Measurements from ENCODE around the gene SLK. TPM values are rescaled to one million over a fixed set of nuclear protein-coding genes. Genes with fewer than 3 reads are reported as not detected.
A peak's percentile ranks its signal among the peaks of the same experiment; 100 is the strongest.

SLK gene
- total and polyA plus RNA-seq, 10 of the 15 experiments (the other 5 are each of a cell fraction or from before 2014, with no cell fraction given) = 2.5 to 24.2 (median 11.1) TPM

GRCh38 chr10:103926722-103927319 is 40.1 kb upstream of the SLK start:
- ChIA-PET RAD21 (ENCODE audit: unreplicated experiment) (no interaction called here), SMC1A (ENCODE audit: uncharacterized antibody, unreplicated experiment) (interaction anchor here (1.0 to 2.7 kb wide), 3 partner anchors 8 to 39 kb away, joined by 3 to 7 read pairs (median 3); no protein-coding TSS in a partner anchor), CTCF (interaction anchor here (0.6 kb wide), 2 partner anchors 359 to 561 kb away, joined by 3 read pairs; no protein-coding TSS in a partner anchor), POLR2A (interaction anchor here (1.0 to 2.1 kb wide), 2 partner anchors 13 to 182 kb away, joined by 3 to 6 read pairs; no protein-coding TSS in a partner anchor)
- Histone ChIP-seq H4K20me1 (ENCODE audit: control insufficient read depth, insufficient read depth) (no peaks in the 10 kb centered on the region), H3K4me3 (no peak overlapping the region), H3K4me1 (ENCODE audit: control insufficient read depth, insufficient read depth, low read length) (peaks cover 2% of the 10 kb centered on the region; the same call in 1 of the 2 replicates), H2AFZ (ENCODE audit: control insufficient read depth, low read depth, low read length) (no peak overlapping the region), H3K9me3 (replicated peaks; ENCODE audit: control insufficient read depth, insufficient read depth, low read length) (no peaks in the 10 kb centered on the region), H3K27ac (ENCODE audit: control insufficient read depth, insufficient read depth) (no peak overlapping the region), H3K4me2 (ENCODE audit: control insufficient read depth, insufficient read depth) (no peak overlapping the region), H3K27me3 (replicated peaks in 1 of 2; ENCODE audit: control insufficient read depth in 2 of 2, insufficient read depth in 2 of 2, low read length in 1 of 2) (no peaks in the 10 kb centered on the region), H3K36me3 (ENCODE audit: control insufficient read depth in 2 of 2, insufficient read depth in 2 of 2, low read length in 1 of 2) (no peaks in the 10 kb centered on the region), H3K79me2 (ENCODE audit: control insufficient read depth, insufficient read depth, low read length) (no peaks in the 10 kb centered on the region), H3K9ac (ENCODE audit: control insufficient read depth, insufficient read depth, low read length) (no peak overlapping the region)
- WGBS (ENCODE audit: insufficient coverage, insufficient replicate concordance, low lambda C conversion rate, missing lambda C conversion rate) = 48% methylated on average over 2 of the region's 2 CpGs
- ATAC-seq (peak; percentile 85), FAIRE-seq (no peak), DNase-seq (ENCODE audit: low read depth, low spot score) (no peak)
- no TSS peak for BruUV-seq (replicated peaks)
- in situ Hi-C loops (cut with MboI) (no loop called here), intact Hi-C loops (cut with micrococcal nuclease; ENCODE audit: unreplicated experiment) (no loop called here)
- no peak for TF ChIP-seq TARDBP (IDR thresholded peaks at IDR 0.05; ENCODE audit: borderline replicate concordance)
- TF ChIP-seq PBX3 (IDR thresholded peaks at IDR 0.05; ENCODE audit: insufficient replicate concordance, low read depth, low read length) = peak; percentile 40
- TF ChIP-seq MAX (IDR thresholded peaks at IDR 0.05; ENCODE audit: low read depth, low read length) = no peak
- no peak for TF ChIP-seq NFXL1 (IDR thresholded peaks at IDR 0.05; ENCODE audit: borderline replicate concordance)
- no peak for TF ChIP-seq ZNF217 (IDR thresholded peaks at IDR 0.05)
- TF ChIP-seq IRF3 (IDR thresholded peaks at IDR 0.05) = no peak
- TF ChIP-seq SREBF2 (IDR thresholded peaks at IDR 0.05; ENCODE audit: low read length) = no peak
- TF ChIP-seq PAX5 (IDR thresholded peaks at IDR 0.05; ENCODE audit: borderline replicate concordance, low read depth, low read length) = no peak
- TF ChIP-seq HDGF (IDR thresholded peaks at IDR 0.05) = no peak
- TF ChIP-seq TCF3 (IDR thresholded peaks at IDR 0.05; ENCODE audit: borderline replicate concordance, insufficient read depth, low read depth, low read length) = no peak
- no peak for TF ChIP-seq MXI1 (IDR thresholded peaks at IDR 0.05; ENCODE audit: low read depth, low read length)
- TF ChIP-seq BRCA1 (IDR thresholded peaks at IDR 0.05; ENCODE audit: low read depth, low read length) = no peak
- TF ChIP-seq HCFC1 (IDR thresholded peaks at IDR 0.05; ENCODE audit: low read length) = no peak
- no peak for TF ChIP-seq ZNF274 (IDR thresholded peaks at IDR 0.05; ENCODE audit: insufficient read depth, insufficient read length)
- 0 out of 6 replicates have a peak, but pooled peaks of 1 of the 3 experiments have one; percentile 12 for TF ChIP-seq CTCF (IDR thresholded peaks at IDR 0.05 in 2 of 3, conservative IDR thresholded peaks at IDR 0.05 in 1 of 3; ENCODE audit: control insufficient read depth in 2 of 3, extremely low read depth in 1 of 3, insufficient read depth in 1 of 3, low read depth in 3 of 3, low read length in 3 of 3)
- no peak for TF ChIP-seq ZBTB4 (CRISPR knock-in tag; IDR thresholded peaks at IDR 0.05)

All from GM12878 (cell line).